Fibroblast of lung (primary cell): ENCODE measurements around the gene MRC2. TPM values are rescaled to one million over a fixed set of nuclear protein-coding genes. Genes with fewer than 3 reads are reported as not detected.

Experiments
- DNase-seq, 2 donors: peaks; one replicate each; pipeline versions ENCODE4 v3.0.0 to v3.0.0-alpha.2; 2010; ENCODE audit warnings: low read depth in 2 of 2
- H2AFZ ChIP-seq: 2 replicates; pipeline ENCODE4 v1.5.1; 2012; ENCODE audit warnings: low read length, control low read depth, inconsistent platforms
- H3K27ac ChIP-seq: 2 replicates; pipeline ENCODE4 v1.5.1; 2011; ENCODE audit warnings: low read length, control low read depth; ENCODE audit not compliant: insufficient read depth
- H3K27me3 ChIP-seq: 2 replicates; pipeline ENCODE4 v1.5.1; 2011; ENCODE audit warnings: mild to moderate bottlenecking, low read length; ENCODE audit not compliant: control insufficient read depth, insufficient read depth
- H3K36me3 ChIP-seq: 2 replicates; pipeline ENCODE4 v1.5.1; 2011; ENCODE audit warnings: low read length; ENCODE audit not compliant: control insufficient read depth, insufficient read depth
- H3K4me1 ChIP-seq: 2 replicates; pipeline ENCODE4 v1.5.1; 2011; ENCODE audit warnings: low read length; ENCODE audit not compliant: control insufficient read depth, insufficient read depth; ENCODE audit errors: extremely low read depth
- H3K4me2 ChIP-seq: 2 replicates; pipeline ENCODE4 v1.5.1; 2011; ENCODE audit warnings: low read length, control low read depth; ENCODE audit not compliant: insufficient read depth; ENCODE audit errors: extremely low read depth
- H3K4me3 ChIP-seq, 4 experiments: fragments of 200-600 bp in 1 of 4; sonication (generic) in 1 of 4; replicated peaks in 1 of 4; 2 replicates each; pipeline ENCODE4 v1.5.1; 2011 to 2016; ENCODE audit warnings: low read length in 4 of 4, low read depth in 3 of 4, mild to moderate bottlenecking in 3 of 4, control low read depth in 2 of 4, inconsistent platforms in 1 of 4, mixed read lengths in 1 of 4; ENCODE audit not compliant: insufficient read depth in 1 of 4; ENCODE audit errors: control extremely low read depth in 1 of 4
- H3K79me2 ChIP-seq: 2 replicates; pipeline ENCODE4 v1.5.1; 2012; ENCODE audit warnings: mild to moderate bottlenecking, low read length, inconsistent platforms; ENCODE audit not compliant: control insufficient read depth, insufficient read depth
- H3K9ac ChIP-seq: 2 replicates; pipeline ENCODE4 v1.5.1; 2011; ENCODE audit warnings: mild to moderate bottlenecking, low read length, control low read depth; ENCODE audit not compliant: insufficient read depth
- H3K9me3 ChIP-seq: 2 replicates; pipeline ENCODE4 v1.5.1; 2012; ENCODE audit warnings: low read depth, low read length; ENCODE audit not compliant: control insufficient read depth, insufficient read depth
- H4K20me1 ChIP-seq: 2 replicates; pipeline ENCODE4 v1.5.1; 2011; ENCODE audit warnings: low read length; ENCODE audit not compliant: control insufficient read depth, insufficient read depth; ENCODE audit errors: extremely low read depth
- CTCF ChIP-seq, 2 donors: IDR thresholded peaks in 1 of 2; conservative IDR thresholded peaks in 1 of 2; 1 replicate in 1 of 2; 2 replicates in 1 of 2; pipeline ENCODE4 v1.5.1; 2011 to 2012; ENCODE audit warnings: low read length in 2 of 2, control low read depth in 1 of 2, inconsistent platforms in 1 of 2, low read depth in 1 of 2, mild to moderate bottlenecking in 1 of 2
- EZH2 ChIP-seq: IDR thresholded peaks from 2 replicates; pipeline ENCODE4 v1.5.1; 2012; ENCODE audit warnings: low read length, control low read depth, mild to moderate bottlenecking; ENCODE audit errors: missing control alignments
- polyA plus RNA-seq, 2 donors: library from polyadenylated mRNA; depleted of rRNA in 1 of 2; stranded (reverse) in 1 of 2; unstranded in 1 of 2; fragments of >200 nt; gene quantifications; 2 replicates each; pipeline ENCODE4 v1.2.1, GENCODE V29; 2011 to 2012; ENCODE audit warnings: missing spikeins in 1 of 2
- total RNA-seq: library from RNA; depleted of rRNA; stranded (reverse); fragments of >200 nt; gene quantifications from 2 replicates; pipeline ENCODE4 v1.2.1, GENCODE V29; 2014

MRC2 gene
- total and polyA plus RNA-seq, 2 donors (not counting 1 experiment from before 2014, with no cell fraction given) = 98.7 to 164 TPM

GRCh38 chr17:62713086-62713881, 85.8 kb downstream of the MRC2 start:
- Histone ChIP-seq H4K20me1 (no peaks in the 10 kb centered on the region), H3K36me3 (no peaks in the 10 kb centered on the region), H3K4me3 (no peak overlapping the region), H3K79me2 (no peaks in the 10 kb centered on the region), H3K9ac (no peak overlapping the region), H3K4me1 (peaks cover 8% of the 10 kb centered on the region), H2AFZ (no peak overlapping the region), H3K9me3 (no peaks in the 10 kb centered on the region), H3K4me2 (no peak overlapping the region), H3K27me3 (no peaks in the 10 kb centered on the region), H3K27ac (no peak overlapping the region)
- no peak for TF ChIP-seq CTCF (conservative IDR thresholded peaks at IDR 0.05 in 1 of 2, IDR thresholded peaks at IDR 0.05 in 1 of 2; ENCODE audit: low read depth in 1 of 2, low read length in 2 of 2)
- TF ChIP-seq EZH2 = no peak
- no peak for DNase-seq

- peak; percentile 47 to 77 for DNase-seq
- H2AFZ ChIP-seq = no peak overlapping the region
- peak overlapping the region; percentile 54 for H3K27ac ChIP-seq
- no peaks in the 10 kb centered on the region for H3K27me3 ChIP-seq
- H3K9me3 ChIP-seq = no peaks in the 10 kb centered on the region
- no peak overlapping the region for H3K9ac ChIP-seq
- no peak for TF ChIP-seq CTCF (conservative IDR thresholded peaks at IDR 0.05 in 1 of 2, IDR thresholded peaks at IDR 0.05 in 1 of 2; ENCODE audit: low read depth in 1 of 2, low read length in 2 of 2)
- TF ChIP-seq EZH2 = no peak
- peaks cover 8% of the 10 kb centered on the region for H3K4me1 ChIP-seq
- no peak overlapping the region for H3K4me3 ChIP-seq
- H3K4me2 ChIP-seq = peak overlapping the region; percentile 48
- H3K36me3 ChIP-seq = no peaks in the 10 kb centered on the region
- no peaks in the 10 kb centered on the region for H4K20me1 ChIP-seq
- no peaks in the 10 kb centered on the region for H3K79me2 ChIP-seq
Measured at GRCh38 chr17:62714016-62714777, 86.7 kb downstream of the MRC2 start.

GRCh38 chr17:62715882-62716390, 88.5 kb downstream of the MRC2 start:
- Histone ChIP-seq H3K79me2 (no peaks in the 10 kb centered on the region), H3K36me3 (no peaks in the 10 kb centered on the region), H3K4me3 (no peak overlapping the region), H3K4me2 (no peak overlapping the region), H3K9me3 (no peaks in the 10 kb centered on the region), H4K20me1 (no peaks in the 10 kb centered on the region), H3K4me1 (peaks cover 8% of the 10 kb centered on the region), H3K27ac (no peak overlapping the region), H3K9ac (no peak overlapping the region), H3K27me3 (no peaks in the 10 kb centered on the region), H2AFZ (no peak overlapping the region)
- no peak for DNase-seq
- TF ChIP-seq EZH2 = no peak
- no peak for TF ChIP-seq CTCF (conservative IDR thresholded peaks at IDR 0.05 in 1 of 2, IDR thresholded peaks at IDR 0.05 in 1 of 2; ENCODE audit: low read depth in 1 of 2, low read length in 2 of 2)
